ENCODE data around the gene RAB1B.

DNA sequence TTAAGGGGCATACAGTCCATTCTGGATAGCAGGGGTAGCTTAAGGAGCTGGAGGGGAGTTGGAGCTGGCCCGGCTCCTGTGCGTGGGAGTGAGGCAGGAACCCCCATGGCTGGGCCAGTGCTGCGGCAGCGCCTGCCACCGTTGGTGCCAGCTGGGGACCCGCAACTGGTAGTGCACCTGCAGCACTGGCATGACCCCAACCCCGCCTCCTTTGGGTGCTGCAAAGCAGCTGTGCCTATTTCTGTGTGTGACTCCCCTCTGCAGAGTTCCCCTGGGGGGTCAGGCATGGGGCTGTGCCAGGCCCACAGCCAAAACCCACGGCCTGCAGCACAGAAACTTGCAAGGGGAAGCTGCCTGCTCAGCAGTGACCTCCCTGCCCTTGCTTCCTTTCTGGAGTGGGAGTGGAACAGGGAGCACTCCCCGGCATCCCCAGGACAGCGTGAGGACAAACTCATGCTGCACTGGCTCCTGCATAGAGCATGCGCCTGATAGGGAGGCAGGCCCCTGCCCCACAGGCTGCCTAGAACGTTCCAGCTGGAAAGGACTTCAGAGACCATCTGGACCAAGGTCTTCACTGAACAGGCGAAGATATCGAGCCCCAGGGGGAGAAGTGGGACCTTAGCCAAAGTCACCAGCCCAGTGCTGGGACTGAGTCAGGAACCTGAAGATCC lies 26.2 kb upstream of the RAB1B start:
- TF ChIP-seq ZFP3 (CRISPR knock-in tag; IDR thresholded peaks at IDR 0.05), result no peak
- no peak for TF ChIP-seq ZFP30 (CRISPR knock-in tag; IDR thresholded peaks at IDR 0.05)
- TF ChIP-seq, protein P1, sequence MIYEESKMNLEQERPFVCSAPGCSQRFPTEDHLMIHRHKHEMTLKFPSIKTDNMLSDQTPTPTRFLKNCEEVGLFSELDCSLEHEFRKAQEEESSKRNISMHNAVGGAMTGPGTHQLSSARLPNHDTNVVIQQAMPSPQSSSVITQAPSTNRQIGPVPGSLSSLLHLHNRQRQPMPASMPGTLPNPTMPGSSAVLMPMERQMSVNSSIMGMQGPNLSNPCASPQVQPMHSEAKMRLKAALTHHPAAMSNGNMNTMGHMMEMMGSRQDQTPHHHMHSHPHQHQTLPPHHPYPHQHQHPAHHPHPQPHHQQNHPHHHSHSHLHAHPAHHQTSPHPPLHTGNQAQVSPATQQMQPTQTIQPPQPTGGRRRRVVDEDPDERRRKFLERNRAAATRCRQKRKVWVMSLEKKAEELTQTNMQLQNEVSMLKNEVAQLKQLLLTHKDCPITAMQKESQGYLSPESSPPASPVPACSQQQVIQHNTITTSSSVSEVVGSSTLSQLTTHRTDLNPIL (CRISPR knock-in tag; IDR thresholded peaks at IDR 0.05; ENCODE audit: low read depth), result no peak
- no peak for TF ChIP-seq ISL1 (CRISPR knock-in tag; IDR thresholded peaks at IDR 0.05)
- no peak for TF ChIP-seq ZNF8 (CRISPR knock-in tag; IDR thresholded peaks at IDR 0.05)

Measured in SK-N-SH treated with all-trans-retinoic acid at 6 μM for 48 hours (cell line).